Measurements from ENCODE around the gene JARID2. TPM values are rescaled to one million over a fixed set of nuclear protein-coding genes. Genes with fewer than 3 reads are reported as not detected.

The JARID2 gene
- total and polyA plus RNA-seq, 2 of the 8 experiments (the other 6 are each of a cell fraction or from before 2014, with no cell fraction given), result 60.1 to 239 TPM

- H3K4me3 ChIP-seq (ENCODE audit: extremely low read depth in 1 of 4, insufficient read depth in 2 of 4, low read depth in 3 of 4, low read length in 4 of 4), result no peak overlapping the region
- no peak for FAIRE-seq
- no peak overlapping the region for H3K14ac ChIP-seq (ENCODE audit: insufficient read length)
- no peak overlapping the region for H2BK120ac ChIP-seq (replicated peaks; ENCODE audit: low read depth, low read length)
- no peak overlapping the region for H3K56ac ChIP-seq (replicated peaks; ENCODE audit: insufficient read length, low read depth, low read length)
- WGBS, 2 experiments (ENCODE audit: extremely low coverage in 1 of 2, insufficient coverage in 1 of 2, insufficient read length in 1 of 2, insufficient replicate concordance in 2 of 2, low coverage in 1 of 2, low lambda C conversion rate in 2 of 2, missing lambda C conversion rate in 1 of 2), result 82% methylated on average over 4 of the region's 4 CpGs; no CpG with 5 or more reads in 1 of the 2 experiments
- no peak overlapping the region for H4K8ac ChIP-seq (ENCODE audit: extremely low read depth, insufficient read depth, low read length)
- no peaks in the 10 kb centered on the region for H3K23me2 ChIP-seq (ENCODE audit: low read depth, low read length)
- H3K36me3 ChIP-seq (ENCODE audit: control insufficient read depth in 2 of 4, insufficient read depth in 4 of 4, low read length in 3 of 4), result peaks cover 0 to 13% (median 4%) of the 10 kb centered on the region in 4 experiments; a peak in 5 of 8 replicates
- peaks cover 10% of the 10 kb centered on the region for H3K79me1 ChIP-seq (ENCODE audit: low read depth, low read length)
- no peak overlapping the region for H2AFZ ChIP-seq (ENCODE audit: low read length)
- H2BK12ac ChIP-seq (ENCODE audit: low read depth, low read length), result no peak overlapping the region
- H4K5ac ChIP-seq (ENCODE audit: insufficient read length, low read depth, low read length), result no peak overlapping the region
- ChIA-PET CTCF (ENCODE audit: partially characterized antibody) (interaction anchor here (0.6 to 2.2 kb wide), 2 partner anchors 20 to 307 kb away, joined by 4 to 5 read pairs; no protein-coding TSS in a partner anchor), POLR2A (ENCODE audit: partially characterized antibody) (interaction anchor here (0.6 to 2.0 kb wide), 4 partner anchors 10 to 38 kb away, joined by 3 to 6 read pairs (median 4); no protein-coding TSS in a partner anchor)
- 0 out of 4 replicates have a peak overlapping the region, but pooled peaks of 1 of the 2 experiments have one; percentile 3 for H3K4me2 ChIP-seq (ENCODE audit: insufficient read depth in 1 of 2, low read depth in 2 of 2, low read length in 2 of 2)
- no peak overlapping the region for H3K18ac ChIP-seq (ENCODE audit: extremely low read depth, low read length)
- H2BK15ac ChIP-seq (ENCODE audit: low read length), result no peak overlapping the region
- peaks cover 68 to 75% of the 10 kb centered on the region in 2 experiments for H4K20me1 ChIP-seq (replicated peaks in 1 of 2; ENCODE audit: control insufficient read depth in 1 of 2, insufficient read depth in 2 of 2, low read length in 2 of 2)
- DNase-seq (ENCODE audit: low read depth in 1 of 2, low spot score in 2 of 2), result no peak
- H4K91ac ChIP-seq (replicated peaks; ENCODE audit: insufficient read length, low read length), result no peak overlapping the region
- no peak overlapping the region for H2AK5ac ChIP-seq (ENCODE audit: low read depth, low read length)
- H3K27ac ChIP-seq (ENCODE audit: low read depth, low read length), result no peak overlapping the region
- no peak overlapping the region for H2BK5ac ChIP-seq (ENCODE audit: low read depth, low read length)
- H2BK20ac ChIP-seq (ENCODE audit: low read length), result no peak overlapping the region
- no peak overlapping the region for H3K23ac ChIP-seq (ENCODE audit: insufficient read length)
- no peak overlapping the region for H3K9ac ChIP-seq (replicated peaks in 1 of 4; ENCODE audit: extremely low read depth in 1 of 4, low read depth in 3 of 4, low read length in 3 of 4)
- no peaks in the 10 kb centered on the region for H3K9me3 ChIP-seq (ENCODE audit: insufficient read depth in 2 of 2, low read depth in 1 of 2, low read length in 1 of 2)
- peaks cover 90 to 100% of the 10 kb centered on the region in 2 experiments for H3K79me2 ChIP-seq (ENCODE audit: control insufficient read depth in 1 of 2, insufficient read depth in 2 of 2, low read length in 2 of 2)
- peaks cover 6 to 30% (median 20%) of the 10 kb centered on the region in 4 experiments for H3K4me1 ChIP-seq (replicated peaks in 1 of 4; ENCODE audit: control insufficient read depth in 3 of 4, insufficient read depth in 4 of 4, low read length in 3 of 4)
- H3K4ac ChIP-seq (replicated peaks; ENCODE audit: insufficient read length, low read depth, low read length), result no peak overlapping the region
- no peaks in the 10 kb centered on the region for H3K27me3 ChIP-seq (replicated peaks in 1 of 4; ENCODE audit: control insufficient read depth in 3 of 4, extremely low read depth in 1 of 4, insufficient read depth in 3 of 4, low read length in 3 of 4)
- no peak for TF ChIP-seq POLR2A (IDR thresholded peaks at IDR 0.05; ENCODE audit: control extremely low read depth in 1 of 2, low read depth in 2 of 2, low read length in 2 of 2)
- no peak for TF ChIP-seq TBP (IDR thresholded peaks at IDR 0.05; ENCODE audit: low read depth, low read length)
- TF ChIP-seq SAP30 (IDR thresholded peaks at IDR 0.05; ENCODE audit: insufficient read depth, insufficient replicate concordance, low read length), result no peak
- TF ChIP-seq GABPA (IDR thresholded peaks at IDR 0.05; ENCODE audit: borderline replicate concordance, insufficient read depth, low read length), result no peak
- no peak for TF ChIP-seq EZH2 (IDR thresholded peaks at IDR 0.05; ENCODE audit: low read depth, low read length, severe bottlenecking)
- TF ChIP-seq SIN3A (conservative IDR thresholded peaks at IDR 0.05 in 1 of 2, IDR thresholded peaks at IDR 0.05 in 1 of 2; ENCODE audit: low read depth in 1 of 2, low read length in 2 of 2), result no peak
- TF ChIP-seq CEBPB (IDR thresholded peaks at IDR 0.05; ENCODE audit: low read depth, low read length), result no peak
- no peak for TF ChIP-seq TAF7 (optimal IDR thresholded peaks at IDR 0.05; ENCODE audit: borderline replicate concordance, low read depth, low read length)
- no peak for TF ChIP-seq EGR1 (IDR thresholded peaks at IDR 0.05; ENCODE audit: borderline replicate concordance, low read depth, low read length)
Observed at GRCh38 chr6:15369838-15370237, 124.0 kb downstream of the JARID2 start.
